Measurements from ENCODE around the gene TTLL12. TPM values are rescaled to one million over a fixed set of nuclear protein-coding genes. Genes with fewer than 3 reads are reported as not detected.

The TTLL12 gene
- polyA plus RNA-seq, 1 donor (not counting 4 experiments of a cell fraction or from before 2014, with no cell fraction given), result 22.1 TPM

DNA sequence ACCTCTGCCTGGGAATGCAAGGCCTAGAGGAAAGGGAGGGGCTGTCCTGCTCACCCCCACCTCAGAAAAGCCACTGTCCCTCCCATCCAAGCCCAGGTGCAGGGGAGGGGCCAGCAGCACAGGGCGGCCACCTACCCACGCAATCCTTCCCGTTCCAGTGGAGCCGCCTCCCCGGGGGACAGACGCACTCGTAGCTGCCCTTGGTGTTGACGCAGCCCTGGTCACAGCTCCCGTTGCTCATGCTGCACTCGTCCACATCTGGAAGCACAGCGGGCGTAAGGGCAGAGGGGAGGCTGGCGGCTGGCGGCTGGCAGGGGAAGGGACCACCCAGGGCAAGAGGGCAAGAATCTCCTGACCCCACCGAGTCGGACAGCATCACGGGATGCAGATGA lies 40.3 kb upstream of the TTLL12 start:
- no peak for DNase-seq (ENCODE audit: low read depth, low spot score)
- H3K27ac ChIP-seq (ENCODE audit: control insufficient read depth, insufficient read depth, low read length), result no peak overlapping the region
- no peaks in the 10 kb centered on the region for H3K79me2 ChIP-seq (ENCODE audit: control insufficient read depth, insufficient read depth, low read length)
- TF ChIP-seq, protein P1, sequence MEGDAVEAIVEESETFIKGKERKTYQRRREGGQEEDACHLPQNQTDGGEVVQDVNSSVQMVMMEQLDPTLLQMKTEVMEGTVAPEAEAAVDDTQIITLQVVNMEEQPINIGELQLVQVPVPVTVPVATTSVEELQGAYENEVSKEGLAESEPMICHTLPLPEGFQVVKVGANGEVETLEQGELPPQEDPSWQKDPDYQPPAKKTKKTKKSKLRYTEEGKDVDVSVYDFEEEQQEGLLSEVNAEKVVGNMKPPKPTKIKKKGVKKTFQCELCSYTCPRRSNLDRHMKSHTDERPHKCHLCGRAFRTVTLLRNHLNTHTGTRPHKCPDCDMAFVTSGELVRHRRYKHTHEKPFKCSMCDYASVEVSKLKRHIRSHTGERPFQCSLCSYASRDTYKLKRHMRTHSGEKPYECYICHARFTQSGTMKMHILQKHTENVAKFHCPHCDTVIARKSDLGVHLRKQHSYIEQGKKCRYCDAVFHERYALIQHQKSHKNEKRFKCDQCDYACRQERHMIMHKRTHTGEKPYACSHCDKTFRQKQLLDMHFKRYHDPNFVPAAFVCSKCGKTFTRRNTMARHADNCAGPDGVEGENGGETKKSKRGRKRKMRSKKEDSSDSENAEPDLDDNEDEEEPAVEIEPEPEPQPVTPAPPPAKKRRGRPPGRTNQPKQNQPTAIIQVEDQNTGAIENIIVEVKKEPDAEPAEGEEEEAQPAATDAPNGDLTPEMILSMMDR (optimal IDR thresholded peaks at IDR 0.05 in 1 of 3, IDR thresholded peaks at IDR 0.05 in 1 of 3, conservative IDR thresholded peaks at IDR 0.05 in 1 of 3; ENCODE audit: extremely low read depth in 1 of 3, insufficient read depth in 2 of 3, low read length in 3 of 3), result no peak
- no peak for TF ChIP-seq EZH2 (IDR thresholded peaks at IDR 0.05; ENCODE audit: low read length)
- no peaks in the 10 kb centered on the region for H3K36me3 ChIP-seq (ENCODE audit: control insufficient read depth in 2 of 2, extremely low read depth in 1 of 2, insufficient read depth in 2 of 2, low read length in 2 of 2)
- peaks cover 19% of the 10 kb centered on the region for H3K27me3 ChIP-seq (ENCODE audit: control insufficient read depth, extremely low read depth, insufficient read depth, low read length)
- H4K20me1 ChIP-seq (ENCODE audit: control insufficient read depth, extremely low read depth, insufficient read depth, low read length), result no peaks in the 10 kb centered on the region
- no peak overlapping the region for H3K9ac ChIP-seq (ENCODE audit: control insufficient read depth, extremely low read depth, insufficient read depth, low read length)
- dilution Hi-C loops (cut with MboI; ENCODE audit: extremely low pct_ligation_motif_present, low sequenced_read_pairs), result no loop called here
- H3K4me2 ChIP-seq (ENCODE audit: control insufficient read depth, extremely low read depth, insufficient read depth, low read depth, low read length), result no peak overlapping the region
- H3K9me3 ChIP-seq (ENCODE audit: control insufficient read depth, low read depth, low read length), result no peaks in the 10 kb centered on the region
- no peak overlapping the region for H2AFZ ChIP-seq (ENCODE audit: control insufficient read depth, low read length)
- no peak for FAIRE-seq
- no peak overlapping the region for H3K4me3 ChIP-seq (ENCODE audit: control insufficient read depth in 2 of 3, extremely low read depth in 1 of 3, insufficient read depth in 2 of 3, low read depth in 1 of 3, low read length in 3 of 3)
- no peaks in the 10 kb centered on the region for H3K9me1 ChIP-seq (ENCODE audit: control insufficient read depth, extremely low read depth, insufficient read depth, low read length)
- no peaks in the 10 kb centered on the region for H3K4me1 ChIP-seq (ENCODE audit: control insufficient read depth, extremely low read depth, insufficient read depth, low read length)

DNA sequence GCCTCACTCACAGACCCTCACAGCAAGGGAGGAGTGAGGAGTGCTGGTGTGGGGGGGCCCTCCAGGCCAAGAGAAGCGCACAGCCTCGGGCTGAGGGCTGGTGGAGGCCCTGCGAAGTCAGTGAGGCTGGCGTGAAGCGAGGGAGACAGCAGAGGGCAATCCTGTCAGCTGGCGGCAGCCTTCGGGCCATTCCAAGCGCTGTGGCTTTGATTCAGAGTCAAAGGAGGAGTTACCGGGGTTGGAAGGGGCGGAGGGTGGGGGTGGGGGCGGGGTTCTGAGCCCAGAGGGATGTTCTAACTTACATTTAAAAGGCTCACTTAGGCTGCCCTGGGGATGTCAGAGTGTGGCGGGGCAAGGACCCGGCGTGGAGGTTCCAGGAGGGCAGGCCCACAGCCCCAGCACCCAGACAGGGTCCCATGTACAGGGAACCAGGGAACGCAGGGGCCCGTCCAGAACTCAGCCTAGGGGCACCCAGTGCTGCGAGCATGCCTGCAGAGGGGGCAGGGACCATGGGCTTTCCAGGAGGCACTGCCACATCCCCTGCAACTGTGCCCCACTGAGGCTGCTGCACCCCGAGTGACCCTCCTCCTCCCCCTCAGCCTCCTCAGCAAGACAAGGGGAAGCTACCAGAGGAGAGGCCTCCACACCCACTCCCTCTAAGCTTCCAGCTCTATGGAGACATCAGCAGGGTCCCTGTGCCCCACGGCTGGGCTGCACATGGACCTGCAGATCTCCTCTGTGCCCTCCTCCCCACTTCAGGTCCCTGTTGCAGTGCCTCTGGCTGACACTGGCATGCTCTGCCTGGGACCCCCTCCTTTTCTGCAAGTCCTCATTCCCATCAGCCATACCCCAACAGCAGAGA lies 39.7 kb upstream of the TTLL12 start:
- H3K4me1 ChIP-seq (ENCODE audit: control insufficient read depth, extremely low read depth, insufficient read depth, low read length), result no peaks in the 10 kb centered on the region
- TF ChIP-seq EZH2 (IDR thresholded peaks at IDR 0.05; ENCODE audit: low read length), result no peak
- TF ChIP-seq, protein P1 (optimal IDR thresholded peaks at IDR 0.05 in 1 of 3, IDR thresholded peaks at IDR 0.05 in 1 of 3, conservative IDR thresholded peaks at IDR 0.05 in 1 of 3; ENCODE audit: extremely low read depth in 1 of 3, insufficient read depth in 2 of 3, low read length in 3 of 3), result no peak
- H3K27me3 ChIP-seq (ENCODE audit: control insufficient read depth, extremely low read depth, insufficient read depth, low read length), result peaks cover 22% of the 10 kb centered on the region
- H3K9me1 ChIP-seq (ENCODE audit: control insufficient read depth, extremely low read depth, insufficient read depth, low read length), result no peaks in the 10 kb centered on the region
- H4K20me1 ChIP-seq (ENCODE audit: control insufficient read depth, extremely low read depth, insufficient read depth, low read length), result no peaks in the 10 kb centered on the region
- H3K27ac ChIP-seq (ENCODE audit: control insufficient read depth, insufficient read depth, low read length), result no peak overlapping the region
- H3K36me3 ChIP-seq (ENCODE audit: control insufficient read depth in 2 of 2, extremely low read depth in 1 of 2, insufficient read depth in 2 of 2, low read length in 2 of 2), result no peaks in the 10 kb centered on the region
- DNase-seq (ENCODE audit: low read depth, low spot score), result no peak
- H3K4me2 ChIP-seq (ENCODE audit: control insufficient read depth, extremely low read depth, insufficient read depth, low read depth, low read length), result no peak overlapping the region
- H3K9ac ChIP-seq (ENCODE audit: control insufficient read depth, extremely low read depth, insufficient read depth, low read length), result no peak overlapping the region
- H3K79me2 ChIP-seq (ENCODE audit: control insufficient read depth, insufficient read depth, low read length), result no peaks in the 10 kb centered on the region
- H2AFZ ChIP-seq (ENCODE audit: control insufficient read depth, low read length), result no peak overlapping the region
- dilution Hi-C loops (cut with MboI; ENCODE audit: extremely low pct_ligation_motif_present, low sequenced_read_pairs), result no loop called here
- no peaks in the 10 kb centered on the region for H3K9me3 ChIP-seq (ENCODE audit: control insufficient read depth, low read depth, low read length)
- H3K4me3 ChIP-seq (ENCODE audit: control insufficient read depth in 2 of 3, extremely low read depth in 1 of 3, insufficient read depth in 2 of 3, low read depth in 1 of 3, low read length in 3 of 3), result no peak overlapping the region
- no peak for FAIRE-seq

Measured in keratinocyte (primary cell).